K562 (cell line): ENCODE results near the gene PSMD8. TPM values are rescaled to one million over a fixed set of nuclear protein-coding genes. Genes with fewer than 3 reads are reported as not detected.

Experiments used
- ARHGAP35 ChIP-seq: fragments of 450-650 bp; IDR thresholded peaks from 2 replicates; pipeline ENCODE4 v1.6.1; 2018; ENCODE audit not compliant: partially characterized antibody
- ATF1 ChIP-seq, 2 experiments: fragments of 450-650 bp in 1 of 2; IDR thresholded peaks; 2 replicates each; pipeline ENCODE4 v1.6.1; 2016; ENCODE audit warnings: missing compliant biosample characterization in 1 of 2, missing genetic modification characterization in 1 of 2
- ATF3 ChIP-seq, 2 experiments: fragments of 450-650 bp in 1 of 2; sonication (generic) in 1 of 2; formaldehyde crosslinking in 1 of 2; IDR thresholded peaks in 1 of 2; conservative IDR thresholded peaks in 1 of 2; 2 replicates each; pipeline versions ENCODE4 v1.6.1 to v1.8.1; 2016 to 2023; ENCODE audit warnings: mild to moderate bottlenecking in 2 of 2, moderate library complexity in 2 of 2, inconsistent platforms in 1 of 2, missing genetic modification reagents in 1 of 2
- BMI1 ChIP-seq: fragments of 150-350 bp; IDR thresholded peaks from 2 replicates; pipeline ENCODE4 v1.6.1; 2014; ENCODE audit warnings: low read length
- CBX5 ChIP-seq: IDR thresholded peaks from 2 replicates; pipeline ENCODE4 v1.6.1; 2014; ENCODE audit warnings: low read depth, borderline replicate concordance
- FOXA1 ChIP-seq: fragments of 450-650 bp; IDR thresholded peaks from 2 replicates; pipeline ENCODE4 v1.6.1; 2016; ENCODE audit warnings: mild to moderate bottlenecking, borderline replicate concordance
- FOXK1 ChIP-seq: sonication (generic); formaldehyde crosslinking; IDR thresholded peaks from 2 replicates; pipeline ENCODE4 v1.8.0; 2022; ENCODE audit warnings: missing genetic modification reagents, mild to moderate bottlenecking, borderline replicate concordance
- HMGN3 ChIP-seq: IDR thresholded peaks from 2 replicates; pipeline ENCODE4 v1.6.1; 2011; ENCODE audit warnings: borderline replicate concordance, low read depth, mild to moderate bottlenecking, mixed read lengths, low read length; ENCODE audit not compliant: insufficient read length; ENCODE audit errors: extremely low read depth
- KAT2B ChIP-seq: IDR thresholded peaks from one replicate; pipeline ENCODE4 v1.6.1; 2012; ENCODE audit warnings: low read depth, mild to moderate bottlenecking, control low read depth, inconsistent platforms, low read length, moderate library complexity
- MNT ChIP-seq, 2 experiments: fragments of 450-650 bp; conservative IDR thresholded peaks; 2 replicates each; pipeline ENCODE4 v1.6.1; 2017; ENCODE audit warnings: mild to moderate bottlenecking in 2 of 2, moderate library complexity in 2 of 2
- NFIC ChIP-seq: fragments of 450-650 bp; IDR thresholded peaks from 2 replicates; pipeline ENCODE4 v1.6.1; 2017; ENCODE audit warnings: mild to moderate bottlenecking, inconsistent platforms
- SPI1 ChIP-seq: IDR thresholded peaks from 2 replicates; pipeline ENCODE4 v1.6.1; 2011; ENCODE audit warnings: low read depth, low read length, control low read depth, borderline replicate concordance
- VEZF1 ChIP-seq: fragments of 200-800 bp; sonication (Bioruptor generic); IDR thresholded peaks from 2 replicates; pipeline ENCODE4 v1.6.1; 2017; ENCODE audit warnings: missing genetic modification characterization, missing compliant biosample characterization
- ZFX ChIP-seq: sonication (generic); formaldehyde crosslinking; IDR thresholded peaks from 2 replicates; pipeline ENCODE4 v1.8.0; 2022; ENCODE audit warnings: mild to moderate bottlenecking, missing genetic modification reagents, moderate library complexity
- polyA plus RNA-seq, 8 experiments: library from polyadenylated mRNA; depleted of rRNA in 4 of 8; stranded (reverse) in 5 of 8; unstranded in 3 of 8; fragments of >200 nt; fragmentation: Nextera tagmentation in 2 of 8; fragmentation: Illumina TruSeq in 1 of 8; extraction: Ambion mirVana in 2 of 8; extraction: Trizol in 1 of 8; gene quantifications; 2 replicates each; pipeline versions ENCODE4 v1.2.1 to v1.2.3, GENCODE V29; 2011 to 2014; ENCODE audit warnings: inconsistent platforms in 1 of 8, missing spikeins in 1 of 8
- total RNA-seq, 7 experiments: library from RNA; depleted of rRNA in 6 of 7; stranded (reverse); fragments of >200 nt in 6 of 7; fragmentation: Illumina TruSeq in 2 of 7; extraction: Trizol in 2 of 7; gene quantifications; 2 replicates each; pipeline versions ENCODE4 v1.2.1 to v1.2.3, GENCODE V29; 2011 to 2021; ENCODE audit warnings: low replicate concordance in 1 of 7
- TF ChIP-seq, protein P1 (sequence below): fragments of 450-650 bp; conservative IDR thresholded peaks from 2 replicates; pipeline ENCODE4 v1.6.1; 2016; ENCODE audit warnings: missing genetic modification characterization, low read depth, mild to moderate bottlenecking, control low read depth, missing compliant biosample characterization
- TF ChIP-seq, protein P2 (sequence below): sonication (generic); formaldehyde crosslinking; IDR thresholded peaks from 2 replicates; pipeline ENCODE4 v1.8.1; 2023; ENCODE audit warnings: missing genetic modification reagents, mild to moderate bottlenecking, borderline replicate concordance

The PSMD8 gene
- total and polyA plus RNA-seq, 9 of the 15 experiments (the other 6 are each of a cell fraction or from before 2014, with no cell fraction given) = 130 to 583 (median 315) TPM

GRCh38 chr19:38392707-38393308 lies 18.4 kb downstream of the PSMD8 start (continued):
- TF ChIP-seq CBX5 (no peak), MNT (conservative IDR thresholded peaks at IDR 0.05) (0 out of 4 replicates have a peak, but pooled peaks of 1 of the 2 experiments have one; percentile 22), SPI1 (no peak), KAT2B (no peak), BMI1 (no peak), VEZF1 (CRISPR knock-in tag) (peak; percentile 52), NFIC (no peak), FOXA1 (no peak), ARHGAP35 (no peak), FOXK1 (CRISPR knock-in tag) (no peak), ZFX (no peak), ATF3 (IDR thresholded peaks at IDR 0.05) (peak; percentile 61), ATF3 (CRISPR knock-in tag; conservative IDR thresholded peaks at IDR 0.05) (no peak), ATF1 (CRISPR knock-in tag; IDR thresholded peaks at IDR 0.05) (no peak), ATF1 (tag; IDR thresholded peaks at IDR 0.05) (no peak), HMGN3 (no peak)
- TF ChIP-seq, protein P1, sequence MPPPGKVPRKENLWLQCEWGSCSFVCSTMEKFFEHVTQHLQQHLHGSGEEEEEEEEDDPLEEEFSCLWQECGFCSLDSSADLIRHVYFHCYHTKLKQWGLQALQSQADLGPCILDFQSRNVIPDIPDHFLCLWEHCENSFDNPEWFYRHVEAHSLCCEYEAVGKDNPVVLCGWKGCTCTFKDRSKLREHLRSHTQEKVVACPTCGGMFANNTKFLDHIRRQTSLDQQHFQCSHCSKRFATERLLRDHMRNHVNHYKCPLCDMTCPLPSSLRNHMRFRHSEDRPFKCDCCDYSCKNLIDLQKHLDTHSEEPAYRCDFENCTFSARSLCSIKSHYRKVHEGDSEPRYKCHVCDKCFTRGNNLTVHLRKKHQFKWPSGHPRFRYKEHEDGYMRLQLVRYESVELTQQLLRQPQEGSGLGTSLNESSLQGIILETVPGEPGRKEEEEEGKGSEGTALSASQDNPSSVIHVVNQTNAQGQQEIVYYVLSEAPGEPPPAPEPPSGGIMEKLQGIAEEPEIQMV (tag) = no peak
- TF ChIP-seq, protein P2, sequence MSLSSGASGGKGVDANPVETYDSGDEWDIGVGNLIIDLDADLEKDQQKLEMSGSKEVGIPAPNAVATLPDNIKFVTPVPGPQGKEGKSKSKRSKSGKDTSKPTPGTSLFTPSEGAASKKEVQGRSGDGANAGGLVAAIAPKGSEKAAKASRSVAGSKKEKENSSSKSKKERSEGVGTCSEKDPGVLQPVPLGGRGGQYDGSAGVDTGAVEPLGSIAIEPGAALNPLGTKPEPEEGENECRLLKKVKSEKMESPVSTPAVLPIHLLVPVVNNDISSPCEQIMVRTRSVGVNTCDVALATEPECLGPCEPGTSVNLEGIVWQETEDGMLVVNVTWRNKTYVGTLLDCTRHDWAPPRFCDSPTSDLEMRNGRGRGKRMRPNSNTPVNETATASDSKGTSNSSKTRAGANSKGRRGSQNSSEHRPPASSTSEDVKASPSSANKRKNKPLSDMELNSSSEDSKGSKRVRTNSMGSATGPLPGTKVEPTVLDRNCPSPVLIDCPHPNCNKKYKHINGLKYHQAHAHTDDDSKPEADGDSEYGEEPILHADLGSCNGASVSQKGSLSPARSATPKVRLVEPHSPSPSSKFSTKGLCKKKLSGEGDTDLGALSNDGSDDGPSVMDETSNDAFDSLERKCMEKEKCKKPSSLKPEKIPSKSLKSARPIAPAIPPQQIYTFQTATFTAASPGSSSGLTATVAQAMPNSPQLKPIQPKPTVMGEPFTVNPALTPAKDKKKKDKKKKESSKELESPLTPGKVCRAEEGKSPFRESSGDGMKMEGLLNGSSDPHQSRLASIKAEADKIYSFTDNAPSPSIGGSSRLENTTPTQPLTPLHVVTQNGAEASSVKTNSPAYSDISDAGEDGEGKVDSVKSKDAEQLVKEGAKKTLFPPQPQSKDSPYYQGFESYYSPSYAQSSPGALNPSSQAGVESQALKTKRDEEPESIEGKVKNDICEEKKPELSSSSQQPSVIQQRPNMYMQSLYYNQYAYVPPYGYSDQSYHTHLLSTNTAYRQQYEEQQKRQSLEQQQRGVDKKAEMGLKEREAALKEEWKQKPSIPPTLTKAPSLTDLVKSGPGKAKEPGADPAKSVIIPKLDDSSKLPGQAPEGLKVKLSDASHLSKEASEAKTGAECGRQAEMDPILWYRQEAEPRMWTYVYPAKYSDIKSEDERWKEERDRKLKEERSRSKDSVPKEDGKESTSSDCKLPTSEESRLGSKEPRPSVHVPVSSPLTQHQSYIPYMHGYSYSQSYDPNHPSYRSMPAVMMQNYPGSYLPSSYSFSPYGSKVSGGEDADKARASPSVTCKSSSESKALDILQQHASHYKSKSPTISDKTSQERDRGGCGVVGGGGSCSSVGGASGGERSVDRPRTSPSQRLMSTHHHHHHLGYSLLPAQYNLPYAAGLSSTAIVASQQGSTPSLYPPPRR = no peak
